ENCODE results near the gene CTNND2. TPM values are rescaled to one million over a fixed set of nuclear protein-coding genes. Genes with fewer than 3 reads are reported as not detected.

Gene CTNND2
- polyA plus RNA-seq, 1 donor from 2014 or later: 67.0 TPM

- H3K27me3 ChIP-seq (ENCODE audit: insufficient read depth, low read depth, low read length): no peaks in the 10 kb centered on the region
- H3K79me2 ChIP-seq (replicated peaks; ENCODE audit: insufficient read depth, low read length): no peaks in the 10 kb centered on the region
- H3F3A ChIP-seq (ENCODE audit: insufficient read depth, low read length, poor library complexity, severe bottlenecking): no peaks in the 10 kb centered on the region
- no peak overlapping the region for H2AFZ ChIP-seq (ENCODE audit: low read depth, low read length)
- H3K4me2 ChIP-seq (ENCODE audit: low read length): no peak overlapping the region
- no peaks in the 10 kb centered on the region for H3K9me3 ChIP-seq (ENCODE audit: low read length)
- H3K27ac ChIP-seq (ENCODE audit: low read length): no peak overlapping the region
- no peaks in the 10 kb centered on the region for H4K20me1 ChIP-seq (ENCODE audit: insufficient read depth)
- H3K36me3 ChIP-seq (ENCODE audit: insufficient read depth, low read length): no peaks in the 10 kb centered on the region
- H3K9ac ChIP-seq (ENCODE audit: low read length): no peak overlapping the region
- no peak for TF ChIP-seq TAF1 (IDR thresholded peaks at IDR 0.05; ENCODE audit: low read depth)
- TF ChIP-seq REST (IDR thresholded peaks at IDR 0.05; ENCODE audit: borderline replicate concordance): no peak
- TF ChIP-seq SMC3 (conservative IDR thresholded peaks at IDR 0.05; ENCODE audit: poor library complexity): no peak
- no peak for TF ChIP-seq EZH2 (IDR thresholded peaks at IDR 0.05; ENCODE audit: borderline replicate concordance, insufficient read depth, low read length, poor library complexity, severe bottlenecking)
- TF ChIP-seq CTCF (IDR thresholded peaks at IDR 0.05; ENCODE audit: poor library complexity, severe bottlenecking): no peak
- TF ChIP-seq EP300 (conservative IDR thresholded peaks at IDR 0.05; ENCODE audit: poor library complexity, severe bottlenecking): no peak
- no peak for TF ChIP-seq RAD21 (conservative IDR thresholded peaks at IDR 0.05)
- no peak for TF ChIP-seq MXI1 (conservative IDR thresholded peaks at IDR 0.05; ENCODE audit: poor library complexity, severe bottlenecking)
- no peak for TF ChIP-seq POLR2AphosphoS5 (IDR thresholded peaks at IDR 0.05)
- H3K4me3 ChIP-seq (ENCODE audit: low read length): no peak overlapping the region
- H3K9me2 ChIP-seq (ENCODE audit: insufficient read depth, low read length): no peaks in the 10 kb centered on the region
These were observed 599.0 kb downstream of the CTNND2 start for GRCh38 chr5:11305245-11305644.

GRCh38 chr5:11304641-11305040, 599.6 kb downstream of the CTNND2 start:
- Histone ChIP-seq H2AFZ (ENCODE audit: low read depth, low read length) (no peak overlapping the region), H3K4me2 (ENCODE audit: low read length) (no peak overlapping the region), H4K20me1 (ENCODE audit: insufficient read depth) (no peaks in the 10 kb centered on the region), H3K9me2 (ENCODE audit: insufficient read depth, low read length) (no peaks in the 10 kb centered on the region), H3K27me3 (ENCODE audit: insufficient read depth, low read depth, low read length) (no peaks in the 10 kb centered on the region), H3K9ac (ENCODE audit: low read length) (no peak overlapping the region), H3K4me3 (ENCODE audit: low read length) (no peak overlapping the region), H3K79me2 (replicated peaks; ENCODE audit: insufficient read depth, low read length) (no peaks in the 10 kb centered on the region), H3K9me3 (ENCODE audit: low read length) (no peaks in the 10 kb centered on the region), H3K36me3 (ENCODE audit: insufficient read depth, low read length) (no peaks in the 10 kb centered on the region), H3K27ac (ENCODE audit: low read length) (no peak overlapping the region), H3F3A (ENCODE audit: insufficient read depth, low read length, poor library complexity, severe bottlenecking) (no peaks in the 10 kb centered on the region)
- TF ChIP-seq EP300 (conservative IDR thresholded peaks at IDR 0.05; ENCODE audit: poor library complexity, severe bottlenecking) (no peak), RAD21 (conservative IDR thresholded peaks at IDR 0.05) (no peak), EZH2 (IDR thresholded peaks at IDR 0.05; ENCODE audit: borderline replicate concordance, insufficient read depth, low read length, poor library complexity, severe bottlenecking) (no peak), REST (IDR thresholded peaks at IDR 0.05; ENCODE audit: borderline replicate concordance) (no peak), TAF1 (IDR thresholded peaks at IDR 0.05; ENCODE audit: low read depth) (no peak), SMC3 (conservative IDR thresholded peaks at IDR 0.05; ENCODE audit: poor library complexity) (no peak), CTCF (IDR thresholded peaks at IDR 0.05; ENCODE audit: poor library complexity, severe bottlenecking) (no peak), MXI1 (conservative IDR thresholded peaks at IDR 0.05; ENCODE audit: poor library complexity, severe bottlenecking) (no peak), POLR2AphosphoS5 (IDR thresholded peaks at IDR 0.05) (no peak)
